ENCODE results near the gene NLGN1.
A peak's percentile ranks its signal among the peaks of the same experiment; 100 is the strongest.

The NLGN1 gene

GRCh38 chr3:173902401-173902800, 504.9 kb downstream of the NLGN1 start:
- H3K9me3 Mint-ChIP-seq: peaks cover 2% of the 10 kb centered on the region
- H3K36me3 Mint-ChIP-seq (ENCODE audit: low read depth): no peaks in the 10 kb centered on the region
- H3K4me1 Mint-ChIP-seq: no peaks in the 10 kb centered on the region
- no peak overlapping the region for H3K27ac Mint-ChIP-seq
- no peak for TF ChIP-seq CTCF (IDR thresholded peaks at IDR 0.05; ENCODE audit: unreplicated experiment in 3 of 3)
- H3K27me3 Mint-ChIP-seq (ENCODE audit: low read depth): no peaks in the 10 kb centered on the region
- no peak overlapping the region for H3K4me3 Mint-ChIP-seq

DNA sequence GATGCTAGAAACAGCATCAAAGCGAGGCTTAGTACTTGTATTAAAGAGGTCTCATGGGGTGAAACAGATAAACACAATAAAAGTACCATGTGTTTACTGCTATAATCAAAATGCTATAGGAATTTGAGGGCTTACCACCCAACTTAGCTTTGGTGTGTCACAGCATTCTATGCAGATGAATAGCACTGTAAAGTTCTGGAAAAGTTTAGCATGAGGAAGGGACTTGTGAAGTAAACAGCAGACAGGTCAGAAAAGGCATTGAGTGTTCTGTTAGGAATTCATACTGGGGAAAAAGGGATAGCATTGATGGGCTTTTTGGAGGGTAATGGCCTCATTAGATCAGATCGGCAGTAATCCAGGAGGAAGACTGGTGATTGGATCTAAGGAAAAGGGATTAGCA, 505.3 kb downstream of the NLGN1 start:
- no peak overlapping the region for H3K27ac Mint-ChIP-seq
- H3K4me3 Mint-ChIP-seq: no peak overlapping the region
- H3K36me3 Mint-ChIP-seq (ENCODE audit: low read depth): no peaks in the 10 kb centered on the region
- TF ChIP-seq CTCF (IDR thresholded peaks at IDR 0.05; ENCODE audit: unreplicated experiment in 3 of 3): no peak
- no peaks in the 10 kb centered on the region for H3K4me1 Mint-ChIP-seq
- H3K27me3 Mint-ChIP-seq (ENCODE audit: low read depth): no peaks in the 10 kb centered on the region
- peaks cover 2% of the 10 kb centered on the region for H3K9me3 Mint-ChIP-seq

DNA sequence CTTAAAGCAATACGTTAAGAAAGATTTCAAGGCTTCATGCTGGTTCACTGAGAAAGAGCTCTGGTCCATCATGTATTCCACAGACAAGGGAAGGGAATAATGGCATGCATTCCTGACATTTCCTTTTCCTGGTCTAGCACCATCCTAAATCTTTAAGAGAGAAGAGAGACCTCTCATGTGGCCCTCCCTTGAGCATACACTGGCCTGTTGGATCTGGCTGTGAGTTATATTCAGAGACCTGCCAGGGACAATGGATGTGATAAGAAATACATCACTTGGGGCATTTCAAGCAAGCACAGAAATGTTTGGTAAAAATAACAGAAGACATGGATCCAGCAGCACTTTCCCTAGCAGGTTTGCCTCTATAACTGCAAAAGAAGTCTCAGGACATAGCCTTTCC, 507.8 kb downstream of the NLGN1 start:
- peaks cover 2% of the 10 kb centered on the region for H3K9me3 Mint-ChIP-seq
- H3K27ac Mint-ChIP-seq: no peak overlapping the region
- H3K36me3 Mint-ChIP-seq (ENCODE audit: low read depth): no peaks in the 10 kb centered on the region
- H3K4me3 Mint-ChIP-seq: no peak overlapping the region
- no peaks in the 10 kb centered on the region for H3K27me3 Mint-ChIP-seq (ENCODE audit: low read depth)
- no peaks in the 10 kb centered on the region for H3K4me1 Mint-ChIP-seq
- no peak for TF ChIP-seq CTCF (IDR thresholded peaks at IDR 0.05; ENCODE audit: unreplicated experiment in 3 of 3)

- peaks cover 15% of the 10 kb centered on the region for H3K4me1 Mint-ChIP-seq
- no peak overlapping the region for H3K4me3 Mint-ChIP-seq
- H3K36me3 Mint-ChIP-seq (ENCODE audit: low read depth): no peaks in the 10 kb centered on the region
- no peak for TF ChIP-seq CTCF (IDR thresholded peaks at IDR 0.05; ENCODE audit: unreplicated experiment in 3 of 3)
- no peaks in the 10 kb centered on the region for H3K27me3 Mint-ChIP-seq (ENCODE audit: low read depth)
- peak overlapping the region in 1 of 3 experiments; percentile 2 for H3K27ac Mint-ChIP-seq
- H3K9me3 Mint-ChIP-seq: no peaks in the 10 kb centered on the region
Measured at GRCh38 chr3:173911446-173911845, 513.9 kb downstream of the NLGN1 start.

GRCh38 chr3:173912126-173912525, 514.6 kb downstream of the NLGN1 start:
- H3K27ac Mint-ChIP-seq: no peak overlapping the region

More at GRCh38 chr3:173912126-173912525, 514.6 kb downstream of the NLGN1 start:
- Mint-ChIP-seq H3K4me1 (peaks cover 15% of the 10 kb centered on the region), H3K4me3 (no peak overlapping the region), H3K9me3 (no peaks in the 10 kb centered on the region), H3K27me3 (ENCODE audit: low read depth) (no peaks in the 10 kb centered on the region), H3K36me3 (ENCODE audit: low read depth) (no peaks in the 10 kb centered on the region)
- no peak for TF ChIP-seq CTCF (IDR thresholded peaks at IDR 0.05; ENCODE audit: unreplicated experiment in 3 of 3)
